ENCODE data around the gene FNDC11.

FNDC11 gene

GRCh38 chr20:63572071-63572787, 18.3 kb downstream of the FNDC11 start:
- Histone ChIP-seq H3K9ac (ENCODE audit: insufficient read length) (no peak overlapping the region), H3K9me3 (ENCODE audit: low read depth, low read length) (no peaks in the 10 kb centered on the region), H3K4me3 (no peak overlapping the region), H3K36me3 (ENCODE audit: insufficient read depth, low read length) (no peaks in the 10 kb centered on the region), H3K27ac (no peak overlapping the region)
- no peak for DNase-seq (ENCODE audit: low read depth, low spot score)
- TF ChIP-seq EZH2 (IDR thresholded peaks at IDR 0.05) (no peak), POLR2AphosphoS5 (IDR thresholded peaks at IDR 0.05; ENCODE audit: borderline replicate concordance, low read depth, low read length) (no peak), FOXP2 (optimal IDR thresholded peaks at IDR 0.05; ENCODE audit: control extremely low read depth, extremely low read length, insufficient read depth) (no peak)

- TF ChIP-seq POLR2AphosphoS5 (IDR thresholded peaks at IDR 0.05; ENCODE audit: borderline replicate concordance, low read depth, low read length) (no peak), FOXP2 (optimal IDR thresholded peaks at IDR 0.05; ENCODE audit: control extremely low read depth, extremely low read length, insufficient read depth) (no peak), EZH2 (IDR thresholded peaks at IDR 0.05) (no peak)
- no peak overlapping the region for H3K27ac ChIP-seq
- H3K9ac ChIP-seq (ENCODE audit: insufficient read length): peak overlapping the region; percentile 73
- no peaks in the 10 kb centered on the region for H3K36me3 ChIP-seq (ENCODE audit: insufficient read depth, low read length)
- H3K4me3 ChIP-seq: peak overlapping the region; percentile 83
- no peak for DNase-seq (ENCODE audit: low read depth, low spot score)
- H3K9me3 ChIP-seq (ENCODE audit: low read depth, low read length): no peaks in the 10 kb centered on the region
Observed at GRCh38 chr20:63572788-63573646, 19.1 kb downstream of the FNDC11 start.

GRCh38 chr20:63573647-63574131, 19.7 kb downstream of the FNDC11 start:
- TF ChIP-seq FOXP2 (optimal IDR thresholded peaks at IDR 0.05; ENCODE audit: control extremely low read depth, extremely low read length, insufficient read depth) (no peak), POLR2AphosphoS5 (IDR thresholded peaks at IDR 0.05; ENCODE audit: borderline replicate concordance, low read depth, low read length) (no peak), EZH2 (IDR thresholded peaks at IDR 0.05) (no peak)
- no peak overlapping the region for H3K27ac ChIP-seq
- peak overlapping the region; percentile 83 for H3K4me3 ChIP-seq
- no peaks in the 10 kb centered on the region for H3K36me3 ChIP-seq (ENCODE audit: insufficient read depth, low read length)
- peak overlapping the region; percentile 73 for H3K9ac ChIP-seq (ENCODE audit: insufficient read length)
- H3K9me3 ChIP-seq (ENCODE audit: low read depth, low read length): no peaks in the 10 kb centered on the region
- DNase-seq (ENCODE audit: low read depth, low spot score): no peak

DNA sequence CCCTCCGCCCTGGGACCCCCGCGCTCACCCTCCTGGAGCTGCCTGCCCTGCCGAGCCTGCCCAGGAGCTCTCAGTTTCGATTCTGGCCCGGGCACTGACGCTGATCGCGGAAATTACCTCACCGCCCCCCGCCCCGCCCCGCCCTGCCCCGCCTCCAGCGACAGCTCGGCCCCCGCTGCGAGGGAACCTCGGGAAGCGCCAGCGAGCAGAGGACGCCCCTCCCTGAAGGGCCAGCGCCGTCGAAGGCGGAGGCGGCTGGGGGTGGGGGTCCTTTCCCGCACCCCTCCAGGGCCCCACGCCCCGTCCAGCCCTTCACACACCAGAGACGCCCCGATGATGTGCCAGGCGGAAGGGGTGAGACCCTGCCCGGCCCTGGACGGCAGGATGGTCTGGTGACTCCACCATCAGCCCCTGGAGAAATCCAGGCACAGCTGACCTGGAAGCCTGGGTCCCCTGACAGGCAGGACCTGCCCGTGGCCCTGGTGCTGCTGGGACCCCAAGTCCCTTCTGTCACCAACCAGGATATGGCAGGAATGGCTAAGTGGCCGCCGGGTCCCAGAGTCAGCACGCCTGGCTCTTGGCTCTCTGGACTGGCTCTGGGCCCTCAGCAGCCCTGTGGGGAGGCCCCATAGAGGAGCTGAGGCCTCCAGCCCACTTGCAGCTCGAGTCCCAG, 20.3 kb downstream of the FNDC11 start, which contains the start of gene HELZ2:
Gene HELZ2, minus strand, starts transcription at position 84 of the 673 bp plus-strand sequence. CDS start 1,854 bp downstream, outside the sequence.
- Histone ChIP-seq H3K9me3 (ENCODE audit: low read depth, low read length) (no peaks in the 10 kb centered on the region), H3K4me3 (peak within 1 kb of the TSS; percentile 83), H3K9ac (ENCODE audit: insufficient read length) (peak within 1 kb of the TSS; percentile 73), H3K36me3 (ENCODE audit: insufficient read depth, low read length) (no peaks in the 10 kb centered on the region), H3K27ac (no peak within 1 kb of the TSS)
- DNase-seq (ENCODE audit: low read depth, low spot score): no peak
- TF ChIP-seq POLR2AphosphoS5 (IDR thresholded peaks at IDR 0.05; ENCODE audit: borderline replicate concordance, low read depth, low read length): no peak
- TF ChIP-seq EZH2 (IDR thresholded peaks at IDR 0.05): no peak
- TF ChIP-seq FOXP2 (optimal IDR thresholded peaks at IDR 0.05; ENCODE audit: control extremely low read depth, extremely low read length, insufficient read depth): no peak

DNA sequence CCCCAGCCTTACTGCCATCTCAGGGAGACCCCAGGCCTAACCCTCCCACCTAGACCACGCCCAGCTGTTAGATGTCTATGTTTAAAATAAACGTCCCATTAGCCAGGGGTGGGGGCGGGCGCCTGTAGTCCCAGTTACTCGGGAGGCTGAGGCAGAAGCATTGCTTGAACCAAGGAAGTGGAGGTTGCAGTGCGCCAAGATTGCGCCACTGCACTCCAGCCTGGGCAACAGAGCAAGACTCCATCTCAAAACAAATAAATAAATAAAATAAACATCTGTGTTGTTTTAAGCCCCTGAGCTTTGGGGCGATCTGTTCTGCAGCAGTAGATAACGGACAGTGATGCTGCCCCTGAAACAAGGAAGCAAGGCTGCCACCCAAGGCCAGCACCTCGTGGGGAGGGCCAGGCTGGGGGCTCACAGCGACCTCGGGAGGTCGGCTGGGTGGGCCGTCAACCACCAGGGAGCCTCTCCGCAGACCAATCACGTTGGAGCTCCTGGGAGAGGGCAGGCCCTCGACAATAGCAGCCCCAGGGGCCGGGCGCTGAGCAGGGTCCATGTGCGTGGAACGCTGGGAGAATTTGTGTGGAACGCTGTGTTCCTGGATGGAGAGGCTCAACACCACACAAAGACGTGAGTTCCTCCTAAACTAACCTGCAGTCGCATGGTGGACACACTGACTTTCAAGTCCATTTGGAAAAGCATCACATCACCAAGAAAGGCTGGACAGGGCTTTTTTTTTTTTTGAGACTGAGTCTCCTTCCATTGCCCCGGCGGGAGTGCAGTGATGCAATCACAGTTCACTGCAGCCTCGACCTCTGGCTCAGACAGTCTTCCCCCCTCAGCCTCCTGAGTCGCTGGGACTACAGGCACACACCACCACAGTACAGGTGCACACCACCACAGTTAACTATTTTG, 21.1 kb downstream of the FNDC11 start:
- no peak for TF ChIP-seq EZH2 (IDR thresholded peaks at IDR 0.05)
- no peak for TF ChIP-seq POLR2AphosphoS5 (IDR thresholded peaks at IDR 0.05; ENCODE audit: borderline replicate concordance, low read depth, low read length)
- no peak for TF ChIP-seq FOXP2 (optimal IDR thresholded peaks at IDR 0.05; ENCODE audit: control extremely low read depth, extremely low read length, insufficient read depth)
- no peak for DNase-seq (ENCODE audit: low read depth, low spot score)
- H3K9me3 ChIP-seq (ENCODE audit: low read depth, low read length): no peaks in the 10 kb centered on the region
- no peaks in the 10 kb centered on the region for H3K36me3 ChIP-seq (ENCODE audit: insufficient read depth, low read length)
- H3K27ac ChIP-seq: no peak overlapping the region
- H3K9ac ChIP-seq (ENCODE audit: insufficient read length): no peak overlapping the region
- no peak overlapping the region; the same call in 1 of the 2 replicates for H3K4me3 ChIP-seq

DNA sequence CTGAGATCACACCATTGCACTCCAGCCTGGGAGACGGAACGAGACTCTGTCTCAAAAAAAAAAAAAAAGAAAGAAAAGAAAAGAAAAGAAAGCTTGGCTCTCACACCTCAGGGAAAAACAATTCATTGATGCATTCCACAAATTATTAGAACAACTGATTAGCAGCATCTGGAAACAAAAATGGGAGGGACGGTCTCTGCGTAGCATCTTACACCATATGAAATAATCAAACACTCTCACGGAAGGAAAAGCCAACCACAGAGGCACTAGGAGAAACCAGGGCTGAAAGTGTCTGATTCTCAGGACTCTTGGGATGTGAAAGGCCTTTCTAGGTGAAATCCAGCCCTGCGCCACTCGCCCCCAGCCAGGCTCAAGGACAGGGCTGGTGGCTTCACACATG, 22.4 kb downstream of the FNDC11 start:
- H3K27ac ChIP-seq: no peak overlapping the region
- no peak overlapping the region for H3K9ac ChIP-seq (ENCODE audit: insufficient read length)
- H3K36me3 ChIP-seq (ENCODE audit: insufficient read depth, low read length): no peaks in the 10 kb centered on the region
- no peaks in the 10 kb centered on the region for H3K9me3 ChIP-seq (ENCODE audit: low read depth, low read length)
- H3K4me3 ChIP-seq: no peak overlapping the region
- DNase-seq (ENCODE audit: low read depth, low spot score): no peak
- TF ChIP-seq POLR2AphosphoS5 (IDR thresholded peaks at IDR 0.05; ENCODE audit: borderline replicate concordance, low read depth, low read length) (no peak), EZH2 (IDR thresholded peaks at IDR 0.05) (no peak), FOXP2 (optimal IDR thresholded peaks at IDR 0.05; ENCODE audit: control extremely low read depth, extremely low read length, insufficient read depth) (no peak)

DNA sequence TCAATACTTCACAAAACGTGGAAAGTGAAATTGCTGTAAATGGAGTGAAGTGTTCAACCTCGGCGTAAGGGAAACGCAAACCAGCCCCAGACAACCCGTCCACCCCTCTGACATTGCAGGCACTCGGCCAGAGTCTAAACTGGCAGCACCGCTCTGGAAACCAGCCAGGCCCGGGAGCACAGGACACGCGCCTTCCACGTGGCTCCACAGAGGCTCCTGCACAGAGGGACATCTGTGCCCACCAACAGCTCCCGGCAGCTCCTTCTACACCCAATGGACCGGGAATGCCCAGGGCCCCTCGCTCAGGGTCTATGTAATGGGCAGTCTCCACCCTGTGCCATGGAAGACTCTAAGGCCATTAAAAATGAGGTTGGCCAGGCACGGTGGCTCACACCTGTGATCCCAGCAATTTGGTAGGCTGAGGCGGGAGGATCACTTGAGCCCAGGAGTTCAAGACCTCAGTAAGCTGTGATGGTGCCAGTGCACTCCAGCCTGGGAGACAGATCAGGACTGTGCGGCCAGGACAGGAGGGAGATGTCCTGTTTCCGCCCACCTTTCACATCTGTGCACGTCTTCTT, 23.4 kb downstream of the FNDC11 start:
- no peak for TF ChIP-seq EZH2 (IDR thresholded peaks at IDR 0.05)
- no peak for TF ChIP-seq POLR2AphosphoS5 (IDR thresholded peaks at IDR 0.05; ENCODE audit: borderline replicate concordance, low read depth, low read length)
- TF ChIP-seq FOXP2 (optimal IDR thresholded peaks at IDR 0.05; ENCODE audit: control extremely low read depth, extremely low read length, insufficient read depth): no peak
- Histone ChIP-seq H3K4me3 (no peak overlapping the region), H3K9me3 (ENCODE audit: low read depth, low read length) (no peaks in the 10 kb centered on the region), H3K36me3 (ENCODE audit: insufficient read depth, low read length) (no peaks in the 10 kb centered on the region), H3K9ac (ENCODE audit: insufficient read length) (no peak overlapping the region), H3K27ac (no peak overlapping the region)
- DNase-seq (ENCODE audit: low read depth, low spot score): no peak

Measured in SK-N-MC (cell line).